HEK293 (cell line): ENCODE results near the gene TPM3.

Source experiments
- CTCF ChIA-PET: fragments of 350-600 bp; formaldehyde crosslinking; extraction: SDS; loops from one replicate; lab custom pipeline; 2021; ENCODE audit warnings: antibody characterized with exemption; lab: Yijun Ruan, JAX
- POLR2A ChIA-PET: fragments of 300-600 bp; formaldehyde crosslinking; extraction: SDS; loops from one replicate; lab custom pipeline; 2020; ENCODE audit warnings: antibody characterized with exemption, inconsistent platforms; lab: Yijun Ruan, JAX
- H3K27ac ChIP-seq: fragments of 200-500 bp; sonication (Bioruptor generic); 2 replicates; pipeline ENCODE4 v1.5.1; 2014; ENCODE audit warnings: low read depth, low read length, control low read depth, inconsistent platforms; ENCODE audit errors: extremely low read depth
- H3K36me3 ChIP-seq, 2 experiments: fragments of 200-500 bp in 1 of 2; sonication (Bioruptor generic) in 1 of 2; 1 replicate in 1 of 2; 2 replicates in 1 of 2; pipeline ENCODE4 v1.5.1; 2014 to 2017; ENCODE audit warnings: inconsistent platforms in 2 of 2, low read length in 2 of 2; ENCODE audit not compliant: control insufficient read depth in 2 of 2, insufficient read depth in 1 of 2
- H3K4me1 ChIP-seq: fragments of 200-500 bp; sonication (Bioruptor generic); 2 replicates; pipeline ENCODE4 v1.5.1; 2014; ENCODE audit warnings: mild to moderate bottlenecking, low read length, inconsistent platforms; ENCODE audit not compliant: control insufficient read depth, insufficient read depth
- H3K4me3 ChIP-seq: 2 replicates; pipeline ENCODE4 v1.5.1; 2011; ENCODE audit warnings: low read depth, mild to moderate bottlenecking, control low read depth, low read length, moderate library complexity
- H3K9me3 ChIP-seq: fragments of 200-500 bp; sonication (Bioruptor generic); 2 replicates; pipeline ENCODE4 v1.5.1; 2014; ENCODE audit warnings: low read depth, low read length, inconsistent platforms; ENCODE audit not compliant: control insufficient read depth, insufficient read depth
- CTCF ChIP-seq: fragments of 450-650 bp; formaldehyde crosslinking; IDR thresholded peaks from 2 replicates; pipeline ENCODE4 v1.5.1; 2016; ENCODE audit warnings: missing biosample characterization, missing genetic modification characterization
- GLIS1 ChIP-seq: fragments of 450-650 bp; formaldehyde crosslinking; IDR thresholded peaks from 2 replicates; pipeline ENCODE4 v1.5.1; 2016; ENCODE audit warnings: missing biosample characterization, missing genetic modification characterization
- KLF10 ChIP-seq: fragments of 450-650 bp; IDR thresholded peaks from 2 replicates; pipeline ENCODE4 v1.5.1; 2018; ENCODE audit warnings: missing biosample characterization, mild to moderate bottlenecking, missing genetic modification characterization
- PRDM10 ChIP-seq: fragments of 450-650 bp; formaldehyde crosslinking; IDR thresholded peaks from 2 replicates; pipeline ENCODE4 v1.5.1; 2016; ENCODE audit warnings: missing biosample characterization, missing genetic modification characterization
- SCRT1 ChIP-seq: fragments of 450-650 bp; formaldehyde crosslinking; IDR thresholded peaks from 2 replicates; pipeline ENCODE4 v1.5.1; 2016; ENCODE audit warnings: missing biosample characterization, missing genetic modification characterization, borderline replicate concordance
- SCRT2 ChIP-seq: fragments of 450-650 bp; formaldehyde crosslinking; IDR thresholded peaks from 2 replicates; pipeline ENCODE4 v1.5.1; 2016; ENCODE audit warnings: missing biosample characterization, missing genetic modification characterization
- TRIM28 ChIP-seq: IDR thresholded peaks from 2 replicates; pipeline ENCODE4 v1.6.1; 2011; ENCODE audit warnings: low read length, control low read depth, borderline replicate concordance
- ZBTB44 ChIP-seq: fragments of 450-650 bp; IDR thresholded peaks from 2 replicates; pipeline ENCODE4 v1.5.1; 2018; ENCODE audit warnings: missing biosample characterization, mild to moderate bottlenecking, missing genetic modification characterization
- ZBTB48 ChIP-seq: fragments of 450-650 bp; formaldehyde crosslinking; IDR thresholded peaks from 2 replicates; pipeline ENCODE4 v1.5.1; 2016; ENCODE audit warnings: missing biosample characterization, missing genetic modification characterization
- ZBTB6 ChIP-seq: fragments of 450-650 bp; formaldehyde crosslinking; IDR thresholded peaks from 2 replicates; pipeline ENCODE4 v1.5.1; 2017; ENCODE audit warnings: missing biosample characterization, missing genetic modification characterization
- ZEB2 ChIP-seq: fragments of 450-650 bp; formaldehyde crosslinking; IDR thresholded peaks from 2 replicates; pipeline ENCODE4 v1.5.1; 2016; ENCODE audit warnings: missing biosample characterization, missing genetic modification characterization
- ZNF2 ChIP-seq: fragments of 450-650 bp; formaldehyde crosslinking; IDR thresholded peaks from 2 replicates; pipeline ENCODE4 v1.5.1; 2016; ENCODE audit warnings: missing biosample characterization, missing genetic modification characterization
- ZNF354C ChIP-seq: fragments of 450-650 bp; formaldehyde crosslinking; IDR thresholded peaks from 2 replicates; pipeline ENCODE4 v1.5.1; 2016; ENCODE audit warnings: missing biosample characterization, missing genetic modification characterization, low read depth, borderline replicate concordance
- ZNF366 ChIP-seq: fragments of 450-650 bp; formaldehyde crosslinking; conservative IDR thresholded peaks from 2 replicates; pipeline ENCODE4 v1.5.1; 2016; ENCODE audit warnings: missing biosample characterization, missing genetic modification characterization
- ZNF580 ChIP-seq: fragments of 450-650 bp; formaldehyde crosslinking; IDR thresholded peaks from 2 replicates; pipeline ENCODE4 v1.5.1; 2016; ENCODE audit warnings: missing biosample characterization, missing genetic modification characterization
- ZNF585B ChIP-seq: fragments of 450-650 bp; formaldehyde crosslinking; IDR thresholded peaks from 2 replicates; pipeline ENCODE4 v1.5.1; 2016; ENCODE audit warnings: missing biosample characterization, missing genetic modification characterization
- ZNF626 ChIP-seq: fragments of 450-650 bp; sonication (Bioruptor Pico); formaldehyde crosslinking; IDR thresholded peaks from 2 replicates; pipeline ENCODE4 v1.5.1; 2018; ENCODE audit warnings: missing biosample characterization, missing genetic modification characterization, inconsistent platforms
- ZNF639 ChIP-seq: fragments of 450-650 bp; formaldehyde crosslinking; IDR thresholded peaks from 2 replicates; pipeline ENCODE4 v1.5.1; 2016; ENCODE audit warnings: missing biosample characterization, missing genetic modification characterization
- ZNF654 ChIP-seq: fragments of 450-650 bp; formaldehyde crosslinking; IDR thresholded peaks from 2 replicates; pipeline ENCODE4 v1.5.1; 2016; ENCODE audit warnings: low read depth, missing biosample characterization, missing genetic modification characterization
- ZNF692 ChIP-seq: fragments of 450-650 bp; formaldehyde crosslinking; IDR thresholded peaks from 2 replicates; pipeline ENCODE4 v1.5.1; 2016; ENCODE audit warnings: missing biosample characterization, missing genetic modification characterization
- ZNF791 ChIP-seq: fragments of 450-650 bp; formaldehyde crosslinking; IDR thresholded peaks from 2 replicates; pipeline ENCODE4 v1.5.1; 2016; ENCODE audit warnings: missing biosample characterization, missing genetic modification characterization
- ZSCAN5A ChIP-seq: fragments of 450-650 bp; formaldehyde crosslinking; IDR thresholded peaks from 2 replicates; pipeline ENCODE4 v1.5.1; 2016; ENCODE audit warnings: missing biosample characterization, missing genetic modification characterization

The TPM3 gene

GRCh38 chr1:154186177-154186576 lies 5.7 kb downstream of the TPM3 start:
- no peaks in the 10 kb centered on the region for H3K9me3 ChIP-seq
- ChIA-PET CTCF (interaction anchor here (0.8 kb wide), 2 partner anchors 9 to 86 kb away, joined by 4 to 5 read pairs; partner anchors contain the start of gene HAX1), POLR2A (no interaction called here)
- peak; percentile 27; the same call in 1 of the 2 replicates for TF ChIP-seq ZBTB44 (tag by site-specific recombination)
- peak; percentile 72 for TF ChIP-seq PRDM10 (tag by site-specific recombination)
- no peak for TF ChIP-seq ZNF626
- peak; percentile 95 for TF ChIP-seq SCRT1
- TF ChIP-seq GLIS1: peak; percentile 17; the same call in 1 of the 2 replicates
- TF ChIP-seq ZNF654 (tag by site-specific recombination): peak; percentile 82
- peak; percentile 81 for TF ChIP-seq ZNF580 (tag by site-specific recombination)
- no peak for TF ChIP-seq ZNF791 (tag by site-specific recombination)
- TF ChIP-seq ZNF692: 0 out of 2 replicates have a peak, but pooled peaks have one; percentile 13
- TF ChIP-seq ZSCAN5A (tag by site-specific recombination): no peak
- TF ChIP-seq ZNF2 (tag by site-specific recombination): peak; percentile 59
- TF ChIP-seq CTCF (tag by site-specific recombination): peak; percentile 81
- no peak for TF ChIP-seq ZNF585B (tag by site-specific recombination)
- TF ChIP-seq ZBTB48: peak; percentile 31; the same call in 1 of the 2 replicates
- TF ChIP-seq ZNF366 (tag by site-specific recombination): peak; percentile 20; the same call in 1 of the 2 replicates
- no peak for TF ChIP-seq KLF10 (tag by site-specific recombination)
- TF ChIP-seq ZNF639 (tag by site-specific recombination): 0 out of 2 replicates have a peak, but pooled peaks have one; percentile 22
- TF ChIP-seq ZNF354C (tag by site-specific recombination): no peak
- peak; percentile 32; the same call in 1 of the 2 replicates for TF ChIP-seq ZEB2
- TF ChIP-seq TRIM28: 0 out of 2 replicates have a peak, but pooled peaks have one; percentile 19
- peak; percentile 98 for TF ChIP-seq SCRT2
- TF ChIP-seq ZBTB6 (tag by site-specific recombination): no peak
- no peaks in the 10 kb centered on the region for H3K36me3 ChIP-seq
- H3K27ac ChIP-seq: no peak overlapping the region
- H3K4me3 ChIP-seq: no peak overlapping the region
- H3K4me1 ChIP-seq: peaks cover 10% of the 10 kb centered on the region; the same call in 1 of the 2 replicates
